Ishikawa (cell line): Measurements from ENCODE around the gene HIGD1A.

ENCODE experiments used
- CEBPB ChIP-seq: IDR thresholded peaks from 2 replicates; pipeline ENCODE4 v1.6.1; 2012
- CREB1 ChIP-seq: IDR thresholded peaks from 2 replicates; pipeline ENCODE4 v1.6.1; 2012; ENCODE audit warnings: low read depth
- EGR1 ChIP-seq: IDR thresholded peaks from 2 replicates; pipeline ENCODE4 v1.6.1; 2012
- EP300 ChIP-seq: IDR thresholded peaks from 2 replicates; pipeline ENCODE4 v1.6.1; 2012; ENCODE audit warnings: borderline replicate concordance
- FOXM1 ChIP-seq: IDR thresholded peaks from 2 replicates; pipeline ENCODE4 v1.6.1; 2012; ENCODE audit warnings: low read depth, borderline replicate concordance
- MAX ChIP-seq: IDR thresholded peaks from 2 replicates; pipeline ENCODE4 v1.6.1; 2012
- NFIC ChIP-seq: IDR thresholded peaks from 2 replicates; pipeline ENCODE4 v1.6.1; 2012
- RAD21 ChIP-seq: IDR thresholded peaks from 2 replicates; pipeline ENCODE4 v1.6.1; 2012; ENCODE audit warnings: low read depth
- REST ChIP-seq: IDR thresholded peaks from 2 replicates; pipeline ENCODE4 v1.6.1; 2012; ENCODE audit warnings: low read depth, mild to moderate bottlenecking
- TAF1 ChIP-seq: IDR thresholded peaks from 2 replicates; pipeline ENCODE4 v1.6.1; 2012; ENCODE audit warnings: low read depth, mild to moderate bottlenecking
- TCF12 ChIP-seq: IDR thresholded peaks from 2 replicates; pipeline ENCODE4 v1.6.1; 2012; ENCODE audit warnings: low read depth
- TEAD4 ChIP-seq: IDR thresholded peaks from 2 replicates; pipeline ENCODE4 v1.6.1; 2012
- YY1 ChIP-seq: IDR thresholded peaks from 2 replicates; pipeline ENCODE4 v1.6.1; 2012; ENCODE audit warnings: low read depth
- ZBTB7A ChIP-seq: IDR thresholded peaks from 2 replicates; pipeline ENCODE4 v1.6.1; 2012; ENCODE audit warnings: low read depth
- TF ChIP-seq, protein P1 (sequence below): IDR thresholded peaks from 2 replicates; pipeline ENCODE4 v1.6.1; 2012

The HIGD1A gene

DNA sequence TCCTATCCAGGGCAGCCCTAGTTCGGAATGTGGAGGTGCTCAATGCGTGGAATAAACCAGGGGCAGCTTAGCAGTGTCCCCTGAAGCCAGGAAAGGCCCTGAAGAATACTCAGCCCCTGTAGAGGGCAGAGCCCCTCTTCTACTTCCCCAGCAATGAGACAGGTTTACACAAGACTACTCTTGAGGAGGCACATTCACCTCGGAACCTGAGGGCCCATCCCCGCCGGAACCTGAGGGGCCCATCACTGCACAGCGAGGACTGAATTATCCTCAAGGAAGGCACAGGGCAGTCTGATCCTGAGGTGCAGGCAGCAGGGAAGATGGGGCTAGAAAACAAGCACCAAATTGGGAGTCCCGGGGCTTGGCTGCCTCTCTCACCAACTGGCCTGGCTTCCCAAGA lies 53.5 kb downstream of the HIGD1A start:
- TF ChIP-seq TCF12: no peak
- no peak for TF ChIP-seq YY1
- TF ChIP-seq MAX: no peak
- TF ChIP-seq TAF1: no peak
- no peak for TF ChIP-seq ZBTB7A
- no peak for TF ChIP-seq TEAD4
- TF ChIP-seq FOXM1: no peak

DNA sequence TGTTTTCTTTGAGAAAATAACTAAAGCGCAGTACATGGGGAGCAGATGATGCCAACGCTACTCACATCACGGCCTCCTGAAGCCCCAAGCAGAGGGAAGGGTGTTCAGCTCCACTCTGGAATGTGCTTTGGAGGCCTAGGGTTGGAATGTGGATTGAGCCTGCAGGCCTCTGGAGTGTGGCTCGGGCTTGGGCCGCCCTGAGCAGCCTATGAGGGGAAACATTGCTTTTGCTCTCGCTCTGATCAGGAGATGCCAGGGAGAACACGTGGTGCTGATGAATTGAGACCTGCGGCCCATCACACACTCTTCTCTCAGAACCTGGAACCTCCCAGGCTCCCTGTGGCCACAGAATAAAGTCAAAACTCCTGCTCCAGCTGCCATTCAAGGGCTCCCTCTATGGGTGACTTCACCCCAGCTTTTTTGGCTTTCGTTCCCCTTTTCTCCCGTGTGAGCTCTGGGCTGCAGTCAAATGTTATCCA lies 54.5 kb downstream of the HIGD1A start:
- TF ChIP-seq FOXM1: no peak
- peak; percentile 53 for TF ChIP-seq RAD21
- no peak for TF ChIP-seq TAF1
- no peak for TF ChIP-seq REST
- no peak for TF ChIP-seq ZBTB7A

DNA sequence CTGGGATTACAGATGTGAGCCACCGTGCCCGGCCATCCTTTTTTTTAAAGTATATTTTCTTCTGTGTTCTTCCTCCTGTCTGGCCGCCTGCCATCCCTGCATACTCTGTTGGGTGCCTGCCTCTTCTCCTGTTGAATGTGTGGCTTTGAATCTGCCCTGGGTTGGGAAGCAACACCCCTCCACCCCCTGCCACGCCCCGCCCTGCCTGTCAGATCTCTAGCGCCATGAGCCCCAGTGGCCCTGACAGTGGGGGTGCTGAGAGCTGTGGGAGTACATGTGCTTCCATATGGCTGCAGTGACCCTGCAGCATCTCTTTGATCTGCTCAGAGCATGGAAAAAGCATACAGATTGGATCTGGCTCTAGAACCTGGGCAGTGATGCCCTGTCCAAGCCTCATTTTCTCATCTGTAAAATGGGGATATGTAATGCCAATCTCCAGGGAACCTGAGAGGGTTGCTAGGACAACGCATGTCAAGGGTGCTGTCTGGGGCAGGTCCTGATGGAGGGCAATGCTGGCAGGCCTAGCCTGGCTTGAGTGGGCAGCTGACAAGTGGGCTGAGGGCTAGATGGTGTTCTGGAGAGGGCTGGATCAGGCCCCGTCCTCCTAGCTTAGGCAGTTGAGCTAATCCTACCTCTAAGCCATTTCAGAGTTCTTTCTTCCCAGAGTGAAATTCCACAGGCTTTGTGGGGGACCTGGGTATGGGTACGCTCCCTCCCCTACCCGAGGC lies 55.1 kb downstream of the HIGD1A start:
- TF ChIP-seq TEAD4: no peak
- TF ChIP-seq, protein P1, sequence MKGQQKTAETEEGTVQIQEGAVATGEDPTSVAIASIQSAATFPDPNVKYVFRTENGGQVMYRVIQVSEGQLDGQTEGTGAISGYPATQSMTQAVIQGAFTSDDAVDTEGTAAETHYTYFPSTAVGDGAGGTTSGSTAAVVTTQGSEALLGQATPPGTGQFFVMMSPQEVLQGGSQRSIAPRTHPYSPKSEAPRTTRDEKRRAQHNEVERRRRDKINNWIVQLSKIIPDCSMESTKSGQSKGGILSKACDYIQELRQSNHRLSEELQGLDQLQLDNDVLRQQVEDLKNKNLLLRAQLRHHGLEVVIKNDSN: no peak
- TF ChIP-seq CREB1: no peak
- no peak for TF ChIP-seq EP300
- no peak for TF ChIP-seq ZBTB7A
- TF ChIP-seq YY1: no peak
- TF ChIP-seq EGR1: no peak
- no peak for TF ChIP-seq NFIC
- no peak for TF ChIP-seq TCF12
- TF ChIP-seq REST: no peak
- no peak for TF ChIP-seq FOXM1
- TF ChIP-seq MAX: no peak
- no peak for TF ChIP-seq CEBPB

DNA sequence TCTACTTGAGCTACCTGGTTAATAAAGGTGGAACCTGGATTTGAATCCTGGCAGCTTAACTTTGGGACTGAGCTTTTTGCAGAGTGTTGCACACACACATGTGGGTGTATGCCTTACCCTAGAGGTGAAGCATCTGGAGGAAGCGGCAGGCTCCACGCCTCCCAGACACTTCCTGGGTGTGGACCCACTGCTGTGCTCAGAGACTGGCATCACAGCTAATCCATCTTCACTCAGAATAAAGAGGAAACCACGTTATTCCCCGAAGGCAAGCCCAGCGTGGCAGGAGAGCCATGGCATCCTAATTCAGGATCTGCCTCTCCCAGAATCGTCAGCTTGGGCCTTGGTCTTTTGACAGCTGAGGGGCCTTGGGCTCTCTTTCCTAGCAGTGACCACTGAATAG lies 56.7 kb downstream of the HIGD1A start:
- TF ChIP-seq, protein P1: no peak
- no peak for TF ChIP-seq EP300
- TF ChIP-seq CEBPB: no peak
- no peak for TF ChIP-seq CREB1
- TF ChIP-seq YY1: no peak
- no peak for TF ChIP-seq TEAD4
- no peak for TF ChIP-seq NFIC
- no peak for TF ChIP-seq FOXM1
- no peak for TF ChIP-seq RAD21
- no peak for TF ChIP-seq REST
- TF ChIP-seq TCF12: no peak
- no peak for TF ChIP-seq TAF1
- TF ChIP-seq MAX: no peak
- no peak for TF ChIP-seq ZBTB7A
- TF ChIP-seq EGR1: no peak
